ENCODE data around the gene MAPK9. TPM values are rescaled to one million over a fixed set of nuclear protein-coding genes. Genes with fewer than 3 reads are reported as not detected.

Gene MAPK9
- total RNA-seq, 1 experiment from 2014 or later: 93.1 TPM

GRCh38 chr5:180297587-180298282 lies 5.9 kb upstream of the MAPK9 start:
- ChIA-PET POLR2A (no interaction called here), CTCF (no interaction called here)
- Mint-ChIP-seq H3K27ac (ENCODE audit: unreplicated experiment) (no peak overlapping the region), H3K9me3 (ENCODE audit: unreplicated experiment) (no peaks in the 10 kb centered on the region), H3K4me3 (ENCODE audit: unreplicated experiment) (no peak overlapping the region), H3K27me3 (ENCODE audit: insufficient read depth, unreplicated experiment) (no peaks in the 10 kb centered on the region), H3K4me1 (ENCODE audit: low read depth, unreplicated experiment) (peaks cover 11% of the 10 kb centered on the region), H3K36me3 (ENCODE audit: insufficient read depth, unreplicated experiment) (peaks cover 12% of the 10 kb centered on the region)
- BruUV-seq (replicated peaks): no TSS peak
- Histone ChIP-seq H3K27me3 (replicated peaks; ENCODE audit: control insufficient read depth, insufficient read depth, low read length) (no peaks in the 10 kb centered on the region), H3K9me3 (no peaks in the 10 kb centered on the region), H3K4me3 (ENCODE audit: low read depth, low read length) (no peak overlapping the region), H3K36me3 (ENCODE audit: control insufficient read depth, insufficient read depth, low read length) (no peaks in the 10 kb centered on the region; the same call in 1 of the 2 replicates), H3K4me1 (peaks cover 10% of the 10 kb centered on the region)
- no peak for TF ChIP-seq CTCF (IDR thresholded peaks at IDR 0.05; ENCODE audit: insufficient read depth in 1 of 2, low read depth in 1 of 2, low read length in 1 of 2, severe bottlenecking in 1 of 2, unreplicated experiment in 1 of 2)
- intact Hi-C loops (cut with micrococcal nuclease; ENCODE audit: unreplicated experiment): no loop called here
- no peak for DNase-seq

GRCh38 chr5:180296771-180297170 lies 4.9 kb upstream of the MAPK9 start:
- no peak for DNase-seq
- CTCF ChIA-PET: interaction anchor here (0.6 kb wide), 1 partner anchor 17 kb away, joined by 4 read pairs; no protein-coding TSS in a partner anchor
- Mint-ChIP-seq H3K36me3 (ENCODE audit: insufficient read depth, unreplicated experiment) (peaks cover 17% of the 10 kb centered on the region), H3K9me3 (ENCODE audit: unreplicated experiment) (no peaks in the 10 kb centered on the region), H3K27me3 (ENCODE audit: insufficient read depth, unreplicated experiment) (no peaks in the 10 kb centered on the region), H3K27ac (ENCODE audit: unreplicated experiment) (no peak overlapping the region), H3K4me3 (ENCODE audit: unreplicated experiment) (no peak overlapping the region), H3K4me1 (ENCODE audit: low read depth, unreplicated experiment) (peaks cover 15% of the 10 kb centered on the region)
- POLR2A ChIA-PET: no interaction called here
- intact Hi-C loops (cut with micrococcal nuclease; ENCODE audit: unreplicated experiment): no loop called here
- Histone ChIP-seq H3K27me3 (replicated peaks; ENCODE audit: control insufficient read depth, insufficient read depth, low read length) (no peaks in the 10 kb centered on the region), H3K36me3 (ENCODE audit: control insufficient read depth, insufficient read depth, low read length) (no peaks in the 10 kb centered on the region; the same call in 1 of the 2 replicates), H3K4me1 (peaks cover 10% of the 10 kb centered on the region), H3K4me3 (ENCODE audit: low read depth, low read length) (no peak overlapping the region), H3K9me3 (no peaks in the 10 kb centered on the region)
- BruUV-seq (replicated peaks): no TSS peak
- TF ChIP-seq CTCF (IDR thresholded peaks at IDR 0.05; ENCODE audit: insufficient read depth in 1 of 2, low read depth in 1 of 2, low read length in 1 of 2, severe bottlenecking in 1 of 2, unreplicated experiment in 1 of 2): no peak

DNA sequence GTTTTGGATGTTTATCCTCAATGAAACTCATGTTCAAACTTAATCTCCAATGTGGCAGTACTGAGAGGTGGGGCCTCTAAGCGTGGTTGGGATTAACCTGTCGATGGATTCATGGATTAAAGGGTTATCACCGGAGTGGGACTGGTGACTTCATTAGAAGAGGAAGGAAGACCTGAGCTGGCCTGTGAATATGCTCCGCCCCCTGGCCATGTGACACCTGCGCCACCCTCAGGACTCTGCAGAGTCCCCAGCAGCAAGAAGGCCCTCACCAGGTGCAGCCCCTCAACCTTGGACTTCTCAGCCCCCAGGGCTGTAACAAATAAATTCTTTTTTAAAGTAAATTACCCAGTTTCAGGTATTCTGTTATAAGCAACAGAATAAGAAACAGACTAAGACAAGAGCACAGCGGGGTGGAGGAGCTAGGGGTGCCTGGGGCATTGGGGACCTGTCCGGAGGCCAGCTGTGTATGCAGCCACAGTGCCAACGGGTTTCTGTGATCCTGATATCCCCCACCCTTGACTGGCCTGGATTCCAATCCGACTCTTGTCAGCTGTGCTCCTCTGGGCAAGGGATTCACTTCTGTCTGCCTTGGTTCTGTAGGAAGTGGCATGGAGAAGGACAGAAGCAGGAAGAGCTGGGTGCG lies 3.2 kb upstream of the MAPK9 start:
- H3K36me3 ChIP-seq (ENCODE audit: control insufficient read depth, insufficient read depth, low read length): no peaks in the 10 kb centered on the region
- H3K27me3 Mint-ChIP-seq (ENCODE audit: insufficient read depth, unreplicated experiment): no peaks in the 10 kb centered on the region
- no TSS peak for BruUV-seq (replicated peaks)
- no peak overlapping the region for H3K27ac Mint-ChIP-seq (ENCODE audit: unreplicated experiment)
- H3K9me3 ChIP-seq: no peaks in the 10 kb centered on the region
- intact Hi-C loops (cut with micrococcal nuclease; ENCODE audit: unreplicated experiment): no loop called here
- TF ChIP-seq CTCF (IDR thresholded peaks at IDR 0.05; ENCODE audit: insufficient read depth in 1 of 2, low read depth in 1 of 2, low read length in 1 of 2, severe bottlenecking in 1 of 2, unreplicated experiment in 1 of 2): no peak
- no peaks in the 10 kb centered on the region for H3K9me3 Mint-ChIP-seq (ENCODE audit: unreplicated experiment)
- no peaks in the 10 kb centered on the region for H3K27me3 ChIP-seq (replicated peaks; ENCODE audit: control insufficient read depth, insufficient read depth, low read length)
- ChIA-PET POLR2A (interaction anchor here (0.7 kb wide), 1 partner anchor 925 kb away, joined by 5 read pairs; no protein-coding TSS in a partner anchor), CTCF (interaction anchor here (1.3 to 2.2 kb wide), 2 partner anchors 19 to 34 kb away, joined by 4 to 8 read pairs; no protein-coding TSS in a partner anchor)
- peaks cover 31% of the 10 kb centered on the region for H3K36me3 Mint-ChIP-seq (ENCODE audit: insufficient read depth, unreplicated experiment)
- H3K4me3 ChIP-seq (ENCODE audit: low read depth, low read length): no peak overlapping the region
- peaks cover 26% of the 10 kb centered on the region for H3K4me1 Mint-ChIP-seq (ENCODE audit: low read depth, unreplicated experiment)
- peaks cover 16% of the 10 kb centered on the region for H3K4me1 ChIP-seq
- DNase-seq: no peak
- no peak overlapping the region for H3K4me3 Mint-ChIP-seq (ENCODE audit: unreplicated experiment)
